Neural cell (in vitro differentiated cells): ENCODE results near the gene SPRED1. TPM values are rescaled to one million over a fixed set of nuclear protein-coding genes. Genes with fewer than 3 reads are reported as not detected.

Experiments used
- H2AFZ ChIP-seq: fragments of 200-600, 300-800 bp; sonication (generic), shearing (Covaris generic); 2 replicates; pipeline ENCODE4 v1.6.0; 2014; ENCODE audit warnings: low read depth, mild to moderate bottlenecking, antibody characterized with exemption, low read length, moderate library complexity
- H3F3A ChIP-seq: fragments of 200-600 bp; shearing (Covaris generic); 2 replicates; pipeline ENCODE4 v1.6.1; 2016; ENCODE audit warnings: mild to moderate bottlenecking, moderate library complexity, mixed read lengths, antibody characterized with exemption, low read length; ENCODE audit not compliant: insufficient read depth, poor library complexity, severe bottlenecking
- H3K27ac ChIP-seq: fragments of 200-600, 300-800 bp; sonication (generic), shearing (Covaris generic); 2 replicates; pipeline ENCODE4 v1.5.1; 2014; ENCODE audit warnings: mild to moderate bottlenecking, low read length, moderate library complexity
- H3K27me3 ChIP-seq: fragments of 300-800, 200-600 bp; sonication (generic), shearing (Covaris generic); 2 replicates; pipeline ENCODE4 v1.6.0; 2014; ENCODE audit warnings: mild to moderate bottlenecking, low read depth, low read length, moderate library complexity; ENCODE audit not compliant: insufficient read depth
- H3K36me3 ChIP-seq: fragments of 300-800, 200-600 bp; sonication (generic), shearing (Covaris generic); 2 replicates; pipeline ENCODE4 v1.5.1; 2014; ENCODE audit warnings: mild to moderate bottlenecking, antibody characterized with exemption, low read length, moderate library complexity; ENCODE audit not compliant: insufficient read depth
- H3K4me2 ChIP-seq: fragments of 300-800, 200-600 bp; sonication (generic), shearing (Covaris generic); 2 replicates; pipeline ENCODE4 v1.6.0; 2014; ENCODE audit warnings: mild to moderate bottlenecking, low read length
- H3K4me3 ChIP-seq: fragments of 300-800, 200-600 bp; sonication (generic), shearing (Covaris generic); 2 replicates; pipeline ENCODE4 v1.5.1; 2014; ENCODE audit warnings: mild to moderate bottlenecking, low read length, moderate library complexity
- H3K79me2 ChIP-seq: fragments of 200-600 bp; shearing (Covaris generic); replicated peaks from 2 replicates; pipeline ENCODE4 v1.6.0; 2014; ENCODE audit warnings: mild to moderate bottlenecking, low read length, moderate library complexity; ENCODE audit not compliant: insufficient read depth
- H3K9ac ChIP-seq: fragments of 300-800, 200-600 bp; sonication (generic), shearing (Covaris generic); 2 replicates; pipeline ENCODE4 v1.6.1; 2016; ENCODE audit warnings: mild to moderate bottlenecking, low read length, mixed read lengths
- H3K9me2 ChIP-seq: fragments of 200-600 bp; shearing (Covaris generic); 2 replicates; pipeline ENCODE4 v1.6.1; 2016; ENCODE audit warnings: mild to moderate bottlenecking, low read length, mixed read lengths; ENCODE audit not compliant: insufficient read depth
- H3K9me3 ChIP-seq: fragments of 200-600, 300-800 bp; sonication (generic), shearing (Covaris generic); 2 replicates; pipeline ENCODE4 v1.6.1; 2016; ENCODE audit warnings: mild to moderate bottlenecking, mixed run types, low read length, moderate library complexity, mixed read lengths
- H4K20me1 ChIP-seq: fragments of 200-600 bp; shearing (Covaris generic); 2 replicates; pipeline ENCODE4 v1.6.1; 2016; ENCODE audit warnings: mild to moderate bottlenecking, mixed run types; ENCODE audit not compliant: insufficient read depth
- CTCF ChIP-seq: fragments of 450-650 bp; IDR thresholded peaks from 2 replicates; pipeline ENCODE4 v1.5.1; 2014; ENCODE audit warnings: antibody characterized with exemption, mild to moderate bottlenecking, moderate library complexity; ENCODE audit not compliant: poor library complexity, severe bottlenecking
- EP300 ChIP-seq: fragments of 450-650 bp; conservative IDR thresholded peaks from 2 replicates; pipeline ENCODE4 v1.6.1; 2014; ENCODE audit warnings: antibody characterized with exemption, mild to moderate bottlenecking, moderate library complexity; ENCODE audit not compliant: poor library complexity, severe bottlenecking
- EZH2 ChIP-seq: fragments of 200-600, 300-800 bp; shearing (Covaris generic), sonication (generic); IDR thresholded peaks from 2 replicates; pipeline ENCODE4 v1.6.1; 2014; ENCODE audit warnings: antibody characterized with exemption, low read length, borderline replicate concordance, mild to moderate bottlenecking; ENCODE audit not compliant: insufficient read depth, poor library complexity, severe bottlenecking
- MXI1 ChIP-seq: fragments of 450-650 bp; conservative IDR thresholded peaks from 2 replicates; pipeline ENCODE4 v1.6.1; 2014; ENCODE audit warnings: antibody characterized with exemption, mild to moderate bottlenecking; ENCODE audit not compliant: poor library complexity, severe bottlenecking
- POLR2AphosphoS5 ChIP-seq: IDR thresholded peaks from 2 replicates; pipeline ENCODE4 v1.6.1; 2012
- RAD21 ChIP-seq: fragments of 450-650 bp; conservative IDR thresholded peaks from 2 replicates; pipeline ENCODE4 v1.6.1; 2014; ENCODE audit warnings: antibody characterized with exemption, mild to moderate bottlenecking, moderate library complexity
- REST ChIP-seq: IDR thresholded peaks from 2 replicates; pipeline ENCODE4 v1.6.1; 2012; ENCODE audit warnings: borderline replicate concordance
- SMC3 ChIP-seq: fragments of 450-650 bp; conservative IDR thresholded peaks from 2 replicates; pipeline ENCODE4 v1.6.1; 2014; ENCODE audit warnings: antibody characterized with exemption, mild to moderate bottlenecking, moderate library complexity; ENCODE audit not compliant: poor library complexity
- TAF1 ChIP-seq: IDR thresholded peaks from 2 replicates; pipeline ENCODE4 v1.6.1; 2012; ENCODE audit warnings: low read depth
- polyA plus RNA-seq: library from polyadenylated mRNA; depleted of rRNA; stranded (reverse); fragments of >200 nt; gene quantifications from 2 replicates; pipeline ENCODE4 v1.2.3, GENCODE V29; 2014

Gene SPRED1
- polyA plus RNA-seq, 1 donor from 2014 or later: 12.0 TPM

- Histone ChIP-seq H3K36me3 (no peaks in the 10 kb centered on the region), H4K20me1 (no peaks in the 10 kb centered on the region), H3K79me2 (peaks cover 3% of the 10 kb centered on the region)
Observed at GRCh38 chr15:38307251-38307650, 54.6 kb downstream of the SPRED1 start.

GRCh38 chr15:38307861-38308641, 55.4 kb downstream of the SPRED1 start:
- Histone ChIP-seq H3K27ac (no peak overlapping the region), H3K9me2 (no peaks in the 10 kb centered on the region), H3F3A (no peaks in the 10 kb centered on the region), H3K9ac (no peak overlapping the region), H3K4me3 (no peak overlapping the region), H3K9me3 (no peaks in the 10 kb centered on the region), H3K36me3 (no peaks in the 10 kb centered on the region), H3K79me2 (peaks cover 3% of the 10 kb centered on the region), H2AFZ (no peak overlapping the region), H4K20me1 (no peaks in the 10 kb centered on the region), H3K27me3 (no peaks in the 10 kb centered on the region), H3K4me2 (no peak overlapping the region)
- TF ChIP-seq CTCF (no peak), MXI1 (no peak)

More at GRCh38 chr15:38307251-38307650, 54.6 kb downstream of the SPRED1 start:
- Histone ChIP-seq H3K9me2 (no peaks in the 10 kb centered on the region), H3K4me2 (no peak overlapping the region), H3K9ac (no peak overlapping the region), H3K27me3 (no peaks in the 10 kb centered on the region), H3K27ac (no peak overlapping the region), H3K9me3 (no peaks in the 10 kb centered on the region), H2AFZ (no peak overlapping the region), H3F3A (no peaks in the 10 kb centered on the region), H3K4me3 (no peak overlapping the region)
- TF ChIP-seq SMC3: no peak
- TF ChIP-seq REST: no peak
- no peak for TF ChIP-seq TAF1
- no peak for TF ChIP-seq EZH2
- TF ChIP-seq CTCF: no peak
- TF ChIP-seq RAD21: no peak
- TF ChIP-seq MXI1: no peak
- no peak for TF ChIP-seq POLR2AphosphoS5
- no peak for TF ChIP-seq EP300
